WTC11 (cell line): ENCODE data around the gene PHTF2. TPM values are rescaled to one million over a fixed set of nuclear protein-coding genes. Genes with fewer than 3 reads are reported as not detected.

ENCODE experiments used
- ATAC-seq: fragments of 200-7000 bp; cut with Tn5 transposase; 2 replicates; pipeline ENCODE4 v1.10.0; 2021; ENCODE audit warnings: mild to moderate bottlenecking, moderate library complexity
- CTCF ChIA-PET: fragments of 300-600 bp; sonication (Branson Sonifier 250); formaldehyde crosslinking; loops from one replicate; lab custom pipeline; 2021; ENCODE audit warnings: antibody characterized with exemption; lab: Charles Lee
- POLR2A ChIA-PET: fragments of 350-600 bp; sonication (Branson Sonifier 250); formaldehyde crosslinking; loops from one replicate; lab custom pipeline; 2021; ENCODE audit warnings: antibody characterized with exemption; lab: Charles Lee
- DNase-seq: peaks from one replicate; pipeline ENCODE4 v3.0.0; 2021; ENCODE audit warnings: low spot score
- H3K27ac Mint-ChIP-seq: 2 replicates; pipeline ENCODE4 v1.8.0; 2021; ENCODE audit warnings: mixed read lengths
- H3K27me3 Mint-ChIP-seq: 2 replicates; pipeline ENCODE4 v1.8.0; 2021; ENCODE audit warnings: low read depth, mild to moderate bottlenecking, moderate library complexity, mixed read lengths
- H3K36me3 Mint-ChIP-seq: 2 replicates; pipeline ENCODE4 v1.8.0; 2021; ENCODE audit warnings: mixed read lengths
- H3K4me1 Mint-ChIP-seq: 2 replicates; pipeline ENCODE4 v1.8.0; 2022; ENCODE audit warnings: mixed read lengths
- H3K4me3 Mint-ChIP-seq: 2 replicates; pipeline ENCODE4 v1.8.0; 2021; ENCODE audit warnings: mild to moderate bottlenecking, moderate library complexity, mixed read lengths
- H3K9me3 Mint-ChIP-seq: 2 replicates; pipeline ENCODE4 v1.8.0; 2021; ENCODE audit warnings: mixed read lengths
- HMGA2 ChIP-seq: fragments of 250-450 bp; sonication (Bioruptor Pico); IDR thresholded peaks from 2 replicates; pipeline ENCODE4 v1.4.0; 2021; ENCODE audit warnings: mild to moderate bottlenecking, moderate library complexity
- KAT7 ChIP-seq: sonication (generic); formaldehyde crosslinking; IDR thresholded peaks from 2 replicates; pipeline ENCODE4 v1.8.1; 2023; ENCODE audit warnings: missing genetic modification reagents, mild to moderate bottlenecking, borderline replicate concordance
- NR3C1 ChIP-seq: sonication (generic); formaldehyde crosslinking; conservative IDR thresholded peaks from 2 replicates; pipeline ENCODE4 v1.8.1; 2023; ENCODE audit warnings: low read depth, mild to moderate bottlenecking, missing genetic modification reagents
- RELA ChIP-seq: sonication (generic); formaldehyde crosslinking; IDR thresholded peaks from 2 replicates; pipeline ENCODE4 v1.8.1; 2022; ENCODE audit warnings: missing genetic modification reagents, mild to moderate bottlenecking, borderline replicate concordance
- RORB ChIP-seq: fragments of 250-450 bp; sonication (Bioruptor Pico); IDR thresholded peaks from 2 replicates; pipeline ENCODE4 v1.9.0; 2021; ENCODE audit warnings: mild to moderate bottlenecking
- SMAD3 ChIP-seq: sonication (generic); formaldehyde crosslinking; IDR thresholded peaks from 2 replicates; pipeline ENCODE4 v1.8.0; 2022; ENCODE audit warnings: missing genetic modification reagents, mild to moderate bottlenecking, borderline replicate concordance
- SOX15 ChIP-seq: fragments of 250-450 bp; sonication (Bioruptor Pico); IDR thresholded peaks from 2 replicates; pipeline ENCODE4 v1.9.0; 2021; ENCODE audit warnings: mild to moderate bottlenecking
- ZNF121 ChIP-seq: sonication (generic); formaldehyde crosslinking; IDR thresholded peaks from 2 replicates; pipeline ENCODE4 v1.8.0; 2023; ENCODE audit warnings: missing genetic modification reagents
- ZNF317 ChIP-seq: sonication (generic); formaldehyde crosslinking; IDR thresholded peaks from 2 replicates; pipeline ENCODE4 v1.8.1; 2023; ENCODE audit warnings: low read depth, mild to moderate bottlenecking, moderate library complexity, missing genetic modification reagents, borderline replicate concordance
- ZNF416 ChIP-seq: fragments of 250-450 bp; sonication (Bioruptor Pico); IDR thresholded peaks from 2 replicates; pipeline ENCODE4 v1.9.0; 2021; ENCODE audit warnings: mild to moderate bottlenecking, inconsistent platforms
- ZNF671 ChIP-seq: fragments of 250-450 bp; sonication (Bioruptor Pico); IDR thresholded peaks from 2 replicates; pipeline ENCODE4 v1.8.0; 2021; ENCODE audit warnings: mild to moderate bottlenecking
- total RNA-seq: library from RNA; stranded (reverse); gene quantifications from 3 replicates; pipeline ENCODE4 v1.2.3, GENCODE V29; 2021
- TF ChIP-seq, protein P1 (sequence below): sonication (generic); formaldehyde crosslinking; conservative IDR thresholded peaks from 2 replicates; pipeline ENCODE4 v1.8.1; 2023; ENCODE audit warnings: mild to moderate bottlenecking, low read depth, missing genetic modification reagents, moderate library complexity
- TF ChIP-seq, protein P2 (sequence below): fragments of 250-450 bp; sonication (Bioruptor Pico); IDR thresholded peaks from 2 replicates; pipeline ENCODE4 v1.9.0; 2021; ENCODE audit warnings: mild to moderate bottlenecking
- TF ChIP-seq, protein P3 (sequence below): sonication (generic); formaldehyde crosslinking; IDR thresholded peaks from 2 replicates; pipeline ENCODE4 v1.8.1; 2023; ENCODE audit warnings: mild to moderate bottlenecking, missing genetic modification reagents, moderate library complexity

Gene PHTF2
- total RNA-seq, 1 experiment from 2014 or later = 17.9 TPM

DNA sequence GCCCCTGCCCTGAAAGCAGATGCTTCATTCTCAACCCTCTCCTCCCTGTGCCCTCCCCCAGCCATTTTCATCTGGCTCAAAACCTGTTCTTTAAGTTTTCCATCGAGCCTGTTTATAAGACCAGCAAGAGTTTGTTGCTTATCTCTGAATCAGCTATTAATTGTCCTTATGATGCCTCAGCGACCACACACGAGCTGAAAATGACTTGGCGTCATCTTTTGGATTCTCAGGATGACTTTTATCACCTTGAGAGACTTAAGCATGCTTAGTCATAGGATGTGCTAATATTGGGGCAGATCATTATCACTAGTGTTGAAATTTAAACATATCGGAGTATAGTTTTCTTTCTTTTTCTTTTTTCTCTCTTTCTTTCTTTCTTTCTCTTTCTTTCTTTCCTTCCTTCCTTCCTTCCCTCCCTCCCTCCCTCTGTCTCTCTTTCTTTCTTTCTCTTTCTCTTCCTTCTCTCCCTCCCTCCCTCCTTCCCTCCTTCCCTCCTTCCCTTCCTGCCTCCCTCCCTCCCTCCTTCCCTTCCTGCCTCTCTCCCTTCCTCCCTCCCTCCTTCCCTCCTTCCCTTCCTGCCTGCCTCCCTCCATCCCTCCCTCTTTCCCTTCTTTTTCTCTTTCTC lies 184.5 kb downstream of the PHTF2 start:
- ATAC-seq = no peak
- H3K27ac Mint-ChIP-seq = no peak overlapping the region

DNA sequence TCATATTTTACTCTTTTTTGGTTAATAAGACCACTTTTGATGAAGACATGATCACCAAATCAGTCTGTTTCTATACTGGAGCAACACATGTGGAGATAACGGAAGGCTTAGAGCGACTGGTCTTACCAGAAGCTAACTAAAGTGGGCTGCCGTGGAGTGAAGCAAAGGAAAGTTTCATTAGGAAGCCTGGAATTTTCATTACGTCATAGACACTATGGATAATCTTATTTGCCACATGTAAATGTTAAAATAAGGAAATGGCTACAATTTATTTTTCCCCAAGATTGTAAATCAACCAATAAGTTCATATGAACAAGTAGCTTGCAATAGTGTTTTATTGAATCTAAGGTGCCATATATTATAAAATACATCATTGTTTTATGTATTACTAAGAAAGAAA lies 185.4 kb downstream of the PHTF2 start:
- TF ChIP-seq NR3C1 = no peak
- TF ChIP-seq, protein P1, sequence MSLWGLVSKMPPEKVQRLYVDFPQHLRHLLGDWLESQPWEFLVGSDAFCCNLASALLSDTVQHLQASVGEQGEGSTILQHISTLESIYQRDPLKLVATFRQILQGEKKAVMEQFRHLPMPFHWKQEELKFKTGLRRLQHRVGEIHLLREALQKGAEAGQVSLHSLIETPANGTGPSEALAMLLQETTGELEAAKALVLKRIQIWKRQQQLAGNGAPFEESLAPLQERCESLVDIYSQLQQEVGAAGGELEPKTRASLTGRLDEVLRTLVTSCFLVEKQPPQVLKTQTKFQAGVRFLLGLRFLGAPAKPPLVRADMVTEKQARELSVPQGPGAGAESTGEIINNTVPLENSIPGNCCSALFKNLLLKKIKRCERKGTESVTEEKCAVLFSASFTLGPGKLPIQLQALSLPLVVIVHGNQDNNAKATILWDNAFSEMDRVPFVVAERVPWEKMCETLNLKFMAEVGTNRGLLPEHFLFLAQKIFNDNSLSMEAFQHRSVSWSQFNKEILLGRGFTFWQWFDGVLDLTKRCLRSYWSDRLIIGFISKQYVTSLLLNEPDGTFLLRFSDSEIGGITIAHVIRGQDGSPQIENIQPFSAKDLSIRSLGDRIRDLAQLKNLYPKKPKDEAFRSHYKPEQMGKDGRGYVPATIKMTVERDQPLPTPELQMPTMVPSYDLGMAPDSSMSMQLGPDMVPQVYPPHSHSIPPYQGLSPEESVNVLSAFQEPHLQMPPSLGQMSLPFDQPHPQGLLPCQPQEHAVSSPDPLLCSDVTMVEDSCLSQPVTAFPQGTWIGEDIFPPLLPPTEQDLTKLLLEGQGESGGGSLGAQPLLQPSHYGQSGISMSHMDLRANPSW (CRISPR knock-in tag) = no peak
- no peak for TF ChIP-seq ZNF671
- TF ChIP-seq SOX15 (CRISPR knock-in tag) = no peak
- no peak for TF ChIP-seq RORB (CRISPR knock-in tag)
- no peak for TF ChIP-seq HMGA2 (CRISPR knock-in tag)
- no peak for TF ChIP-seq SMAD3 (CRISPR knock-in tag)
- TF ChIP-seq ZNF317 (CRISPR knock-in tag) = no peak
- TF ChIP-seq ZNF121 (CRISPR knock-in tag) = no peak
- TF ChIP-seq, protein P2, sequence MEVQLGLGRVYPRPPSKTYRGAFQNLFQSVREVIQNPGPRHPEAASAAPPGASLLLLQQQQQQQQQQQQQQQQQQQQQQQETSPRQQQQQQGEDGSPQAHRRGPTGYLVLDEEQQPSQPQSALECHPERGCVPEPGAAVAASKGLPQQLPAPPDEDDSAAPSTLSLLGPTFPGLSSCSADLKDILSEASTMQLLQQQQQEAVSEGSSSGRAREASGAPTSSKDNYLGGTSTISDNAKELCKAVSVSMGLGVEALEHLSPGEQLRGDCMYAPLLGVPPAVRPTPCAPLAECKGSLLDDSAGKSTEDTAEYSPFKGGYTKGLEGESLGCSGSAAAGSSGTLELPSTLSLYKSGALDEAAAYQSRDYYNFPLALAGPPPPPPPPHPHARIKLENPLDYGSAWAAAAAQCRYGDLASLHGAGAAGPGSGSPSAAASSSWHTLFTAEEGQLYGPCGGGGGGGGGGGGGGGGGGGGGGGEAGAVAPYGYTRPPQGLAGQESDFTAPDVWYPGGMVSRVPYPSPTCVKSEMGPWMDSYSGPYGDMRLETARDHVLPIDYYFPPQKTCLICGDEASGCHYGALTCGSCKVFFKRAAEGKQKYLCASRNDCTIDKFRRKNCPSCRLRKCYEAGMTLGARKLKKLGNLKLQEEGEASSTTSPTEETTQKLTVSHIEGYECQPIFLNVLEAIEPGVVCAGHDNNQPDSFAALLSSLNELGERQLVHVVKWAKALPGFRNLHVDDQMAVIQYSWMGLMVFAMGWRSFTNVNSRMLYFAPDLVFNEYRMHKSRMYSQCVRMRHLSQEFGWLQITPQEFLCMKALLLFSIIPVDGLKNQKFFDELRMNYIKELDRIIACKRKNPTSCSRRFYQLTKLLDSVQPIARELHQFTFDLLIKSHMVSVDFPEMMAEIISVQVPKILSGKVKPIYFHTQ = no peak
- TF ChIP-seq, all 79 proteins: peak for 0
- ChIA-PET CTCF (interaction anchor here (0.9 kb wide), 1 partner anchor 12 kb away, joined by 3 read pairs; no protein-coding TSS in a partner anchor), POLR2A (no interaction called here)
- 0 out of 2 replicates have a peak, but pooled peaks cover 4% of the 10 kb centered on the region for H3K4me1 Mint-ChIP-seq
- no peaks in the 10 kb centered on the region for H3K36me3 Mint-ChIP-seq
- ATAC-seq = no peak
- no peak overlapping the region for H3K27ac Mint-ChIP-seq
- H3K27me3 Mint-ChIP-seq = no peaks in the 10 kb centered on the region; the same call in 1 of the 2 replicates
- H3K9me3 Mint-ChIP-seq = 0 out of 2 replicates have a peak, but pooled peaks cover 5% of the 10 kb centered on the region
- no peak for DNase-seq
- no peak overlapping the region for H3K4me3 Mint-ChIP-seq

More for the DNA sequence above, 184.5 kb downstream of the PHTF2 start:
- Mint-ChIP-seq H3K4me3 (no peak overlapping the region), H3K36me3 (no peaks in the 10 kb centered on the region), H3K27me3 (no peaks in the 10 kb centered on the region), H3K9me3 (no peaks in the 10 kb centered on the region), H3K4me1 (0 out of 2 replicates have a peak, but pooled peaks cover 4% of the 10 kb centered on the region)
- no peak for DNase-seq
- TF ChIP-seq ZNF416 (CRISPR knock-in tag) (no peak), RELA (CRISPR knock-in tag) (no peak), KAT7 (no peak)
- TF ChIP-seq, protein P1 (CRISPR knock-in tag) = no peak
- TF ChIP-seq, protein P3, sequence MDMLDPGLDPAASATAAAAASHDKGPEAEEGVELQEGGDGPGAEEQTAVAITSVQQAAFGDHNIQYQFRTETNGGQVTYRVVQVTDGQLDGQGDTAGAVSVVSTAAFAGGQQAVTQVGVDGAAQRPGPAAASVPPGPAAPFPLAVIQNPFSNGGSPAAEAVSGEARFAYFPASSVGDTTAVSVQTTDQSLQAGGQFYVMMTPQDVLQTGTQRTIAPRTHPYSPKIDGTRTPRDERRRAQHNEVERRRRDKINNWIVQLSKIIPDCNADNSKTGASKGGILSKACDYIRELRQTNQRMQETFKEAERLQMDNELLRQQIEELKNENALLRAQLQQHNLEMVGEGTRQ (CRISPR knock-in tag) = no peak
- ChIA-PET CTCF (no interaction called here), POLR2A (no interaction called here)
